Fibroblast of lung (primary cell): Measurements from ENCODE around the gene ZNF282.

Experiments used
- CTCF ChIP-seq, 2 donors: IDR thresholded peaks in 1 of 2; conservative IDR thresholded peaks in 1 of 2; 1 replicate in 1 of 2; 2 replicates in 1 of 2; pipeline ENCODE4 v1.5.1; 2011 to 2012; ENCODE audit warnings: low read length in 2 of 2, control low read depth in 1 of 2, inconsistent platforms in 1 of 2, low read depth in 1 of 2, mild to moderate bottlenecking in 1 of 2
- EZH2 ChIP-seq: IDR thresholded peaks from 2 replicates; pipeline ENCODE4 v1.5.1; 2012; ENCODE audit warnings: low read length, control low read depth, mild to moderate bottlenecking; ENCODE audit errors: missing control alignments

GRCh38 chr7:149228831-149229471, 33.6 kb downstream of the ZNF282 start:
- TF ChIP-seq CTCF (conservative IDR thresholded peaks at IDR 0.05 in 1 of 2, IDR thresholded peaks at IDR 0.05 in 1 of 2; ENCODE audit: low read depth in 1 of 2, low read length in 2 of 2) (no peak), EZH2 (no peak)
